IPS-20b (cell line): ENCODE measurements around the gene STATH.
"Not testable (repeated sequence)": the region's sequence is repeated elsewhere in the genome, so short reads cannot be mapped to it uniquely, and the experiment has no call there.

ENCODE experiments used
- H3K27ac ChIP-seq: one replicate; pipeline ENCODE4 v1.5.1; 2013; ENCODE audit warnings: low read length
- H3K27me3 ChIP-seq: 2 replicates; pipeline ENCODE4 v1.6.1; 2013; ENCODE audit warnings: mild to moderate bottlenecking, low read length, inconsistent platforms; ENCODE audit not compliant: insufficient read depth
- H3K36me3 ChIP-seq: 2 replicates; pipeline ENCODE4 v1.6.1; 2013; ENCODE audit warnings: low read depth, mild to moderate bottlenecking, inconsistent platforms, low read length, moderate library complexity; ENCODE audit not compliant: insufficient read depth
- H3K4me1 ChIP-seq: 2 replicates; pipeline ENCODE4 v1.6.1; 2013; ENCODE audit warnings: mild to moderate bottlenecking, control low read depth, inconsistent platforms, low read length, moderate library complexity; ENCODE audit not compliant: insufficient read depth
- H3K4me3 ChIP-seq: 2 replicates; pipeline ENCODE4 v1.5.1; 2013; ENCODE audit warnings: mild to moderate bottlenecking, low read length, inconsistent platforms
- H3K9ac ChIP-seq: 2 replicates; pipeline ENCODE4 v1.6.1; 2013; ENCODE audit warnings: low read depth, mild to moderate bottlenecking, inconsistent platforms, low read length, moderate library complexity
- H3K9me3 ChIP-seq: 2 replicates; pipeline ENCODE4 v1.6.1; 2013; ENCODE audit warnings: mild to moderate bottlenecking, low read depth, low read length, inconsistent platforms; ENCODE audit not compliant: insufficient read depth

STATH gene

GRCh38 chr4:70000711-70001110 lies 4.9 kb downstream of the STATH start:
- no peak overlapping the region for H3K27ac ChIP-seq
- no peaks in the 10 kb centered on the region for H3K36me3 ChIP-seq
- H3K9ac ChIP-seq = no peak overlapping the region
- H3K27me3 ChIP-seq = no peaks in the 10 kb centered on the region
- no peaks in the 10 kb centered on the region for H3K9me3 ChIP-seq
- H3K4me3 ChIP-seq = no peak overlapping the region
- no peaks in the 10 kb centered on the region for H3K4me1 ChIP-seq

- Histone ChIP-seq H3K27me3 (no peaks in the 10 kb centered on the region), H3K9ac (no peak overlapping the region), H3K4me3 (no peak overlapping the region), H3K36me3 (no peaks in the 10 kb centered on the region), H3K9me3 (no peaks in the 10 kb centered on the region), H3K4me1 (no peaks in the 10 kb centered on the region), H3K27ac (no peak overlapping the region)
Measured at GRCh38 chr4:70002507-70002906, 6.7 kb downstream of the STATH start.

- Histone ChIP-seq H3K4me1 (no peaks in the 10 kb centered on the region), H3K27ac (no peak overlapping the region), H3K4me3 (no peak overlapping the region), H3K9ac (no peak overlapping the region), H3K27me3 (no peaks in the 10 kb centered on the region), H3K9me3 (no peaks in the 10 kb centered on the region), H3K36me3 (no peaks in the 10 kb centered on the region)
Measured at GRCh38 chr4:70008771-70009170, 13.0 kb downstream of the STATH start.

GRCh38 chr4:70019006-70019405 lies 23.2 kb downstream of the STATH start:
- H3K36me3 ChIP-seq, H3K9me3 ChIP-seq, H3K4me3 ChIP-seq, H3K27me3 ChIP-seq, H3K9ac ChIP-seq, H3K4me1 ChIP-seq, H3K27ac ChIP-seq: not testable (repeated sequence)

- H3K9ac ChIP-seq = no peak overlapping the region
- H3K27ac ChIP-seq = no peak overlapping the region
- H3K27me3 ChIP-seq = no peaks in the 10 kb centered on the region
- no peaks in the 10 kb centered on the region; the same call in 1 of the 2 replicates for H3K4me1 ChIP-seq
- H3K4me3 ChIP-seq = no peak overlapping the region
- no peaks in the 10 kb centered on the region for H3K9me3 ChIP-seq
- no peaks in the 10 kb centered on the region for H3K36me3 ChIP-seq
Measured at GRCh38 chr4:70023218-70023617, 27.5 kb downstream of the STATH start.

GRCh38 chr4:70027011-70027410 lies 31.2 kb downstream of the STATH start:
- H3K27ac ChIP-seq = no peak overlapping the region
- H3K36me3 ChIP-seq = no peaks in the 10 kb centered on the region
- H3K9me3 ChIP-seq = no peaks in the 10 kb centered on the region
- H3K9ac ChIP-seq = no peak overlapping the region
- no peak overlapping the region for H3K4me3 ChIP-seq
- no peaks in the 10 kb centered on the region; the same call in 1 of the 2 replicates for H3K4me1 ChIP-seq
- H3K27me3 ChIP-seq = no peaks in the 10 kb centered on the region

- not testable (repeated sequence) for H3K9me3 ChIP-seq, H3K9ac ChIP-seq, H3K36me3 ChIP-seq, H3K4me1 ChIP-seq, H3K27ac ChIP-seq, H3K27me3 ChIP-seq, H3K4me3 ChIP-seq
Measured at GRCh38 chr4:70028159-70028558, 32.4 kb downstream of the STATH start, which contains the start of gene HTN3. Gene HTN3, plus strand, starts transcription at chr4:70028459. Its CDS starts 2,282 bp downstream, at chr4:70030741.

- H3K27me3 ChIP-seq, H3K4me3 ChIP-seq, H3K9me3 ChIP-seq, H3K36me3 ChIP-seq, H3K27ac ChIP-seq, H3K4me1 ChIP-seq, H3K9ac ChIP-seq: not testable (repeated sequence)
Measured at GRCh38 chr4:70037559-70037958, 41.8 kb downstream of the STATH start.

- H3K36me3 ChIP-seq, H3K9ac ChIP-seq, H3K4me1 ChIP-seq, H3K27me3 ChIP-seq, H3K27ac ChIP-seq, H3K9me3 ChIP-seq, H3K4me3 ChIP-seq: not testable (repeated sequence)
Measured at GRCh38 chr4:70039928-70040327, 44.2 kb downstream of the STATH start.

- Histone ChIP-seq H3K27me3 (no peaks in the 10 kb centered on the region), H3K4me3 (no peak overlapping the region), H3K9me3 (no peaks in the 10 kb centered on the region), H3K27ac (no peak overlapping the region), H3K36me3 (no peaks in the 10 kb centered on the region), H3K9ac (no peak overlapping the region), H3K4me1 (no peaks in the 10 kb centered on the region)
Measured at GRCh38 chr4:70041652-70042286, 46.0 kb downstream of the STATH start.

GRCh38 chr4:70050138-70050537 lies 54.4 kb downstream of the STATH start, which contains the start of gene HTN1:
Gene HTN1, plus strand, starts transcription at chr4:70050438. Its CDS starts 2,639 bp downstream, at chr4:70053077.
- not testable (repeated sequence) for H3K36me3 ChIP-seq, H3K4me1 ChIP-seq, H3K9ac ChIP-seq, H3K9me3 ChIP-seq, H3K27ac ChIP-seq, H3K27me3 ChIP-seq, H3K4me3 ChIP-seq
